Duodenal mucosa (tissue), 2 donors: ENCODE data around the gene CDH24.

ENCODE experiments used
- H3K27ac ChIP-seq: one replicate; pipeline ENCODE4 v1.7.0; 2013; ENCODE audit warnings: low read depth, low read length
- H3K27me3 ChIP-seq, 2 donors: one replicate each; pipeline ENCODE4 v1.7.0; 2013; ENCODE audit warnings: low read length in 2 of 2, control low read depth in 1 of 2; ENCODE audit not compliant: insufficient read depth in 2 of 2, control insufficient read depth in 1 of 2
- H3K36me3 ChIP-seq, 2 donors: one replicate each; pipeline ENCODE4 v1.7.0; 2013; ENCODE audit warnings: low read length in 2 of 2, control low read depth in 1 of 2; ENCODE audit not compliant: insufficient read depth in 2 of 2, control insufficient read depth in 1 of 2
- H3K4me1 ChIP-seq, 2 donors: one replicate each; pipeline ENCODE4 v1.7.0; 2013; ENCODE audit warnings: low read length in 2 of 2, control low read depth in 1 of 2; ENCODE audit not compliant: insufficient read depth in 2 of 2, control insufficient read depth in 1 of 2
- H3K4me3 ChIP-seq, 2 donors: one replicate each; pipeline ENCODE4 v1.7.0; 2013; ENCODE audit warnings: low read length in 2 of 2, low read depth in 1 of 2
- H3K9ac ChIP-seq, 2 donors: one replicate each; pipeline ENCODE4 v1.7.0; 2013; ENCODE audit warnings: low read length in 2 of 2, low read depth in 1 of 2
- H3K9me3 ChIP-seq, 2 donors: one replicate each; pipeline ENCODE4 v1.7.0; 2013; ENCODE audit warnings: low read length in 2 of 2, control low read depth in 1 of 2; ENCODE audit not compliant: control insufficient read depth in 1 of 2

The CDH24 gene

GRCh38 chr14:22997676-22998323 lies 59.5 kb downstream of the CDH24 start:
- H3K4me1 ChIP-seq, result no peaks in the 10 kb centered on the region
- no peak overlapping the region for H3K27ac ChIP-seq
- no peaks in the 10 kb centered on the region for H3K9me3 ChIP-seq
- no peak overlapping the region for H3K4me3 ChIP-seq
- peaks cover 0 to 4% of the 10 kb centered on the region in 2 donors for H3K36me3 ChIP-seq
- H3K27me3 ChIP-seq, result no peaks in the 10 kb centered on the region
- H3K9ac ChIP-seq, result no peak overlapping the region
